Frontal cortex (tissue), 4 donors: ENCODE measurements around the gene CD101. TPM values are rescaled to one million over a fixed set of nuclear protein-coding genes. Genes with fewer than 3 reads are reported as not detected.

Experiments
- DNase-seq, 2 donors: peaks; one replicate each; pipeline ENCODE4 v3.0.0; 2012; ENCODE audit warnings: low spot score in 2 of 2
- FAIRE-seq: peaks from 2 replicates; lab custom pipeline; 2012; peaks lifted over from hg19 to GRCh38; lab: Jason Lieb, UNC
- small RNA-seq: library from RNA; depleted of rRNA; stranded (forward); fragments of <200 nt; gene quantifications from one replicate; pipeline ENCODE3, GENCODE V24; 2014
- total RNA-seq: library from RNA; depleted of rRNA; stranded (reverse); fragments of >200 nt; gene quantifications from one replicate; pipeline ENCODE4 v1.2.3, GENCODE V29; 2014
- donor health status: control.
- donor health status: control.
- donor health status: control.

Gene CD101
- total RNA-seq, 1 donor from 2014 or later = 0.82 TPM

DNA sequence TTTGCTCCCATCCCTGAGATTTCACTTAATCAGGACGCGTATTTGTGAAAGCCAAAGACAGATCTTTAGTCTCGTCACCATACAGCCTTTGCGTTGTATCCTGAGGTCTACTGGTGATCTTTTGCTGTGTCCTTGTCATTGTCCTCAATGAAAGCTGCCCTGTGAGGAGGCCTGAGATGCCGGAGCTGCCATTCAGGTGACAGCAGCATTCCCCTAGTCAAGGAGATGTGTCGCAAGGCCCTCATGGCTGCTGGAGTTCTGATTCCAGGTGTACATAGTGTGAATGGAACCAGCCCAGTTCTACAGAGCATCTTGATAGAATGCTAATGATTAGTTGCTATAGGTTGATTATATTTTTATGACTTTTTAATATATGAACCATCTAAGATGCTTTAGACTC, 82.7 kb downstream of the CD101 start:
- no peak for FAIRE-seq
- DNase-seq = no peak

Small RNA genes lying within 50 kb of the gene (small RNA-seq; reads per million reads assigned to genes)
- gene RNA5SP55 = not detected

Other genes with a start within 250 kb of the CD101 start
- not detected for gene CD2, start 247.3 kb upstream of the CD101 start, total RNA-seq
- 40.8 TPM for gene PTGFRN, start 91.8 kb upstream of the CD101 start, total RNA-seq
- 3.3 TPM for gene TTF2, start 58.6 kb downstream of the CD101 start, total RNA-seq
- gene TRIM45, start 120.0 kb downstream of the CD101 start, total RNA-seq = 3.7 TPM
- gene VTCN1, start 209.2 kb downstream of the CD101 start, total RNA-seq = 0.41 TPM